DND-41 (cell line): ENCODE results near the gene SLC8A2.

Experiments used
- ATAC-seq: fragments of 200-7000 bp; cut with Tn5 transposase; 3 replicates; pipeline ENCODE4 v1.9.1; 2021; ENCODE audit warnings: low read depth; ENCODE audit not compliant: insufficient read depth
- DNase-seq: peaks from one replicate; pipeline ENCODE4 v3.0.0-alpha.2; 2020
- H2AFZ ChIP-seq: 2 replicates; pipeline ENCODE4 v1.6.0; 2012; ENCODE audit warnings: low read depth, low read length
- H3K27ac ChIP-seq: 2 replicates; pipeline ENCODE4 v1.5.1; 2012; ENCODE audit warnings: low read length, inconsistent platforms
- H3K27me3 ChIP-seq: fragments of 200-600 bp; sonication (generic); 2 replicates; pipeline ENCODE4 v1.6.0; 2012; ENCODE audit warnings: low read length, mild to moderate bottlenecking, inconsistent platforms; ENCODE audit not compliant: insufficient read depth, poor library complexity
- H3K36me3 ChIP-seq: 2 replicates; pipeline ENCODE4 v1.5.1; 2012; ENCODE audit warnings: low read length, inconsistent platforms; ENCODE audit not compliant: insufficient read depth
- H3K4me1 ChIP-seq: 2 replicates; pipeline ENCODE4 v1.5.1; 2012; ENCODE audit warnings: mild to moderate bottlenecking, low read length; ENCODE audit not compliant: insufficient read depth
- H3K4me2 ChIP-seq: 2 replicates; pipeline ENCODE4 v1.6.0; 2012; ENCODE audit warnings: mild to moderate bottlenecking, moderate library complexity, low read length, inconsistent platforms; ENCODE audit not compliant: insufficient read depth
- H3K4me3 ChIP-seq, 2 experiments: fragments of 200-600 bp in 1 of 2; shearing (Covaris generic) in 1 of 2; 2 replicates each; pipeline ENCODE4 v1.5.1; 2012 to 2016; ENCODE audit warnings: inconsistent platforms in 2 of 2, low read length in 2 of 2, mild to moderate bottlenecking in 2 of 2, low read depth in 1 of 2, moderate library complexity in 1 of 2
- H3K79me2 ChIP-seq: 2 replicates; pipeline ENCODE4 v1.6.0; 2012; ENCODE audit warnings: low read length, inconsistent platforms; ENCODE audit not compliant: insufficient read depth
- H3K9ac ChIP-seq: 2 replicates; pipeline ENCODE4 v1.6.0; 2012; ENCODE audit warnings: low read depth, mild to moderate bottlenecking, inconsistent platforms, low read length, moderate library complexity
- H3K9me3 ChIP-seq: 2 replicates; pipeline ENCODE4 v1.5.1; 2012; ENCODE audit warnings: low read length, moderate library complexity, mild to moderate bottlenecking, inconsistent platforms; ENCODE audit not compliant: insufficient read depth, severe bottlenecking
- H4K20me1 ChIP-seq: 2 replicates; pipeline ENCODE4 v1.6.0; 2012; ENCODE audit warnings: low read length; ENCODE audit not compliant: insufficient read depth
- CTCF ChIP-seq: IDR thresholded peaks from 2 replicates; pipeline ENCODE4 v1.5.1; 2012; ENCODE audit warnings: borderline replicate concordance, low read length, moderate library complexity, mild to moderate bottlenecking; ENCODE audit not compliant: poor library complexity, severe bottlenecking; ENCODE audit errors: extremely low read depth
- EZH2 ChIP-seq: IDR thresholded peaks from 3 replicates; pipeline ENCODE4 v1.6.1; 2012; ENCODE audit warnings: borderline replicate concordance, low read depth, mild to moderate bottlenecking, moderate library complexity, low read length, inconsistent platforms; ENCODE audit not compliant: severe bottlenecking

The SLC8A2 gene

GRCh38 chr19:47518854-47519253 is 47.2 kb upstream of the SLC8A2 start:
- Histone ChIP-seq H3K79me2 (peaks cover 10% of the 10 kb centered on the region), H3K36me3 (no peaks in the 10 kb centered on the region; the same call in 1 of the 2 replicates), H3K4me3 (no peak overlapping the region), H3K27me3 (peaks cover 20% of the 10 kb centered on the region), H4K20me1 (peaks cover 43% of the 10 kb centered on the region), H3K9me3 (no peaks in the 10 kb centered on the region), H3K27ac (no peak overlapping the region), H3K4me2 (no peak overlapping the region), H3K9ac (no peak overlapping the region), H3K4me1 (peaks cover 43% of the 10 kb centered on the region), H2AFZ (no peak overlapping the region)
- TF ChIP-seq CTCF (no peak), EZH2 (no peak)
- no peak for ATAC-seq
- DNase-seq, result no peak

- Histone ChIP-seq H3K4me2 (no peak overlapping the region), H3K27me3 (peaks cover 14% of the 10 kb centered on the region), H3K4me1 (peaks cover 50% of the 10 kb centered on the region), H2AFZ (no peak overlapping the region), H4K20me1 (peaks cover 43% of the 10 kb centered on the region), H3K4me3 (no peak overlapping the region), H3K9ac (no peak overlapping the region), H3K36me3 (no peaks in the 10 kb centered on the region; the same call in 1 of the 2 replicates), H3K27ac (no peak overlapping the region), H3K9me3 (no peaks in the 10 kb centered on the region), H3K79me2 (peaks cover 17% of the 10 kb centered on the region)
- ATAC-seq, result peak; percentile 74
- peak; percentile 94 for DNase-seq
- TF ChIP-seq EZH2 (no peak), CTCF (no peak)
Measured at GRCh38 chr19:47518139-47518538, 46.4 kb upstream of the SLC8A2 start.

- ATAC-seq (peak; percentile 88), DNase-seq (peak; percentile 100)
- H4K20me1 ChIP-seq, result peaks cover 53% of the 10 kb centered on the region
- H3K4me1 ChIP-seq, result peaks cover 63% of the 10 kb centered on the region
- peaks cover under 1% of the 10 kb centered on the region for H3K27me3 ChIP-seq
- H3K36me3 ChIP-seq, result no peaks in the 10 kb centered on the region; the same call in 1 of the 2 replicates
- H3K4me3 ChIP-seq, result peak within 1 kb of the TSS; percentile 56 to 90
- no peaks in the 10 kb centered on the region for H3K9me3 ChIP-seq
- H3K9ac ChIP-seq, result peak within 1 kb of the TSS; percentile 71
- peak within 1 kb of the TSS; percentile 85 for H3K4me2 ChIP-seq
- TF ChIP-seq EZH2, result no peak
- no peak for TF ChIP-seq CTCF
- peaks cover 48% of the 10 kb centered on the region for H3K79me2 ChIP-seq
- H2AFZ ChIP-seq, result peak within 1 kb of the TSS; percentile 82
- H3K27ac ChIP-seq, result peak within 1 kb of the TSS; percentile 82
Measured at GRCh38 chr19:47514869-47515588, 43.3 kb upstream of the SLC8A2 start, which contains the start of gene NAPA. NAPA (minus strand) TSS chr19:47515063; CDS start chr19:47514940, 123 bp downstream.
